GM18873 (cell line): ENCODE results near the gene KCTD1.

Source experiments
- ATAC-seq: cut with Tn5 transposase; IDR thresholded peaks from one replicate; pipeline ENCODE4 v1.9.1; 2021; ENCODE audit warnings: mild to moderate bottlenecking, moderate library complexity, moderate number of reproducible peaks; ENCODE audit not compliant: unreplicated experiment, low FRiP score

Gene KCTD1

DNA sequence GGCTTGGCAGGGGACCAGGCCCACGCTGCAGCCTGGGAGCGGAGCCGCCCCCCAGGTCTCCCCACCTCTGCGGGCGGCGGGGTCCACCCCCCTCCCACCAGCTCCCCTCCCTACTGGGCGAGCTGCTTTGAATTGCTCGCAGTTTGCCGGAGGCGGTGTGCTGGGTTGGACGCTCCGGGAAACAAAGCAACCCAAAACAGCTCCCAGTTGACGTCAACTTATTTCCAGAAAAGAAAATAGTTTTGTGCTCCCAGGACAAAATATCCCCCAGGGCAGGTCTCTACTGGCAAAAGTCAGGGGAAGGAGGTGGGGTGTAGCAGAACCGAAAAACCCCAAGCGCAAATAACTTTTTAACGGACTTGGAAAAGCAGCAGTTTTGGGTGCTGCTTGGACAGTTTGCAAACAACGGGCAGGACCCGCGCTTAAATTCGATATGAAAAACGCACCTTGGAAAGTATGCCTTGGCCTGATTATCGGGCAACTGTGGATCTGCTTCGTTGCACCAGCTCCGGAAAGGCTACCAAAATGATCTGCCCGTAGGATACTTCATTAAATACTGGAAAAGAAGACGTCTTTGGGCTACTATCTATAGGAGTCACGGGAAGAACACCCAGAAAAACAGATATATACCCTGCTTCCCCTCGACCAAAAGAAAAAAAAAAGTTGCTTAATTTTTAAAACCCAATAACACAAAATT, 2.8 kb upstream of the KCTD1 start:
- ATAC-seq, result no peak

DNA sequence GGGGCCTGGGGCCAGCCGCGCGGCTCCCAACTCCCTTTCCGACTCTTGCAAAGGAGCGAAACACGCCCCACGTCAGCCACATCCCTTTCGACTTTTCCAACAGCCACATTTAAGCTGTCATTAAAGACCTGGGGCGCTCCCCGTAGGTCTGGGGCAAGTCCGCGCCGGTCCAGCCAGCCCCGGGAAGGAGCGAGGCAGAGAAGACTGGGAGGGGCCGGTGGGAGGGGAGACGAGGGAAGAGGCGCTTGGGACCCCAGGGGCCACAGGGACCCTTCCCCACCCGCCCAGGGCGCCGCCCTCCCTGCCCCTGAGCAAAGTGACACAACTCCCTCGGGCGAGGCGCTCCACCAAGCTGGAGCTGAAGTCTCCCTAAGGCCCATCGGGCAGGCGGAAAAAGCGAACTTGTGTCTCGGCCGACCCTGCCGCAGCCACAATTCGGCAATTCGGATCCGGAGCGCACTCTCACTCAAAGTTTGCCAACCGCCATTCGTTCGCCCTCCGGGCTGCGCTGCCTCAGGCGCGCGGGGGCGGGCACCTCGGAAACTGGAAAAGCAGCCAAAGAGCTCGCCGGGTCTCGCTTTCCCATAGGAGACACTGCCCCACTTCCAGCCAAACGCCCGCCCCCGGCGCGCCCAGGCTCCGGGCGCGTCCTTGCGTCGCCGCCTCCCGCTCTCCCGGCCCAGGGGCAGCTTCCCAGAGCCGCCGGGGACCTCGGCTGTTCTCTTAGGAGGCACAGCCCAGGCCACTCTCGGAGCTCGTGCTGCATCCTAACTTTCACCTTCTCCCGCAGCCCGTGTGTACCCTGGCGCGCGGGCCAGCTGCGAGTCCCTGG, 1.1 kb upstream of the KCTD1 start:
- no peak for ATAC-seq

DNA sequence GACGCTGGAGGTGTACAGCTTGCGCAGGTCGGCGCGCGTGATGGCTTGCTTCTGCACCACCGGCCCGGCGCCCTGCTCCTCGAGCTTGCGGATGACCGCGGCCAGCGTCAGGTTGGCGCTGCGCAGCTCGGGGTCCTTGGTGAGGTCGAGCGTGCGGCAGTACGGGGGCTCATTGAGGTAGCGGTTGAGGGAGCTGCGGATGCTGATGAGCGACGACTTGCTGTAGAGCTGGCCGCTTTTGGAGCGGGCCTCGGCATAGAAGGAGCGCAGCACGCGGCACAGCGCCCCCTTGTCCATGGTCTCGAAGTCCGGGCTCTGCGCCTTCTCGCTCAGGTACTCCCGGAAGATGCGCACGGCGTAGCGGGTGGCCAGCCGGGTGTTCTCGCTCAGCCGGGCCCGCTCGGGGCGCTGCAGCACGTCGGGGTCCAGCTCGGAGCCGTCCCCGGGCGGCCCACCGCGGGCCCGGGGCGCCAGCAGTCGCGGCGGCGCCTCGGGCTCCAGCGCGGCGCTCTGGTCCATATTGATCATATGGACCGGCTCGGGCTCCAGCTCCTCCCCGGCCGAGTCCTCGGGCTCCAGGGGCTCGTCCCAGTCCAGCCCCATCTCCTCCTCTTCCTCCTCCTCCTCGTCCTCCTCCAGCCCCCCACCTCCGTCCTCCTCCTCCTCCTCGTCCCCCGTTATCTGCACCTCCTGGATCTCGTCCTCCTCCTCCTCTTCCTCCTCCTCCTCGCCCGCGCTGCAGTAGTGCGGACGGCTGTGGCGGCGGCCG, 523 bp downstream of the KCTD1 start:
- ATAC-seq, result no peak

DNA sequence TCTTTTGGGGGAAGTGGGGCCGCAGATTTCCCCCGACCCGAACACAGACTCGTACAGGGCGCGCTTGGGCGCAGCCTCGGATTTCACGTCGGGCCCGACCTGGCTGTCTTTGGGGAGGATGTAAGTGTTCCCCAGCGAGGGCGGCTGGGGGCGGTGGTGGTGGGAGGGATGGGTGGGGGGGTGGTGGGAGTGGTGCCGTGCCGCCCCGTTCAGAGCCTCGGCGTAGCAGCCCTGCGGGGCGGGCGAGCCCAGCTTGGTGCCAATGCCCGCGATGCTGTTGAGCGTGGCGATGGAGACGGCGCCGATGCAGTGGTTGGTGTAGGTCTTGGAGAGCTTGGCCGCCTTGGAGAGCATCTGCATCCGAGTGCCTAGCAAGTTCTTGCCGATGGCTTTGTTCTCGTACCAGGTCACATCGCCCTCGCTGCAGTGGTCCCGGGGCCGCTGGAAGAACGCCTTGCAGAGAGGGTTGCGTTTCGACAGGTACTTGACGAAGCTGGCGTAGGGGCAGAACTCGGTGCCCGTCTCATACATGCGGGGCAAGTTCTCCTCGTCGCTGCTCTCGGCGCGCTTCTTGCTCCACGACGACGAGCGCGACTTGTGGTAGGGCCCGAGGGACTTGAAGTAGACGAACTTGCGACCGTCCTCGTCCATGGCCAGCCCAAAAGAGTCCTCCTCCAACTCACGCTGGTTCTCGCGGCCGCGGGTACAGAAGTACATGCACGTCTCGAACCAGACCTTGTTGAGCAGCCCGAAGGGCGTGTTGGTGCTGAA, 1.3 kb downstream of the KCTD1 start:
- ATAC-seq, result no peak

DNA sequence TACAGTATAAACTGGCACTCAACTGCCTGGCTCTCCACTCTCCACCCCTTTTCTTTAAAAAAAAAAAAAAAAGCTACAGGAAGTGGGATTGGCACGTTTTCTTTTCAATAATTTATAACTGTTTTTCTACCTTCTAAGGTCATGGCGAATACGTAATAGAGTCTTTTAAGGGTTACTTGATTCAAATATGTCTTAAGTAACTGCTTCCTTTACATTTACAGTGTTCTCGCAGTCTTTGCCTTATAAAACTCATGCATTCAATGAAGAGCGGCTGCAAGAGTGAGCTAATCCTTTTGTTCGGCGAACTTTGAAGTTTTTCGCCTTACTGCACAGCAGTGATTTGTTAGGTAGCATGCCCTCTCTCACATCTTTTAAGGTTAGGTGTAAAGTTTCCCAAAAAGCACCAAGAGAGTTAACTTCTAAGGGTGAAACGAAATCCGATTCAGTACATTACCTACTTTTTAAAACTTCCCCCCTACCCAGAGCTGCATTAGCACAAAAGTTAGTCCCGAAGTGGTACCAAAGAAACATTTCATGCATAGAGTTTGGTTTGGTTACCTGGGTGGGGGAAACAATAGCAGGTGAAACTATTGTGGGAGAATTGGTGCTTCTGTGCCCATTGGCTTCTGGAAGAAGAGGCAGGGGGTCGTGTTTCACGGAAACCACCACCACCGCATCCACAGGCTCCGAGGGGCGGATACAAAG, 2.0 kb downstream of the KCTD1 start:
- ATAC-seq, result no peak

- no peak for ATAC-seq
These were observed 2.8 kb downstream of the KCTD1 start for GRCh38 chr18:26545335-26546123.

DNA sequence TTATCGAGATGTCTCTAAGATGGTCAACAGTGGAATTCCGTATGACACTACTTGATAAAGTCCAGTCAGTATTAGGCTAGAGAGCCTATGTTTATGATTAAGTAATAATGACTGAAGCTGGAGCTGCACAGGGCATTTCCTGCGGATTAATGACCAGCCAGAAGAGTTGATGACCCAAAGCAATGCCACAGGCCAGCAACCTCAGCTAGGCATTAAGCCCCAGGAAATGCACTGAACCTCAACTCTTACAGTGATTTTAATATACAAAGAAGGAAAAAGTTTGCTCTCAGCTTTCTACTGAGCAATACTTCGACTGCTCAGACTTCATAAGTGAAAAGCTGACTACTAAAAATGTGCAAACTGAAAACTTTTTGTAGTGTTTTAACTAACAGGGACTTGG, 3.9 kb downstream of the KCTD1 start:
- ATAC-seq, result no peak

DNA sequence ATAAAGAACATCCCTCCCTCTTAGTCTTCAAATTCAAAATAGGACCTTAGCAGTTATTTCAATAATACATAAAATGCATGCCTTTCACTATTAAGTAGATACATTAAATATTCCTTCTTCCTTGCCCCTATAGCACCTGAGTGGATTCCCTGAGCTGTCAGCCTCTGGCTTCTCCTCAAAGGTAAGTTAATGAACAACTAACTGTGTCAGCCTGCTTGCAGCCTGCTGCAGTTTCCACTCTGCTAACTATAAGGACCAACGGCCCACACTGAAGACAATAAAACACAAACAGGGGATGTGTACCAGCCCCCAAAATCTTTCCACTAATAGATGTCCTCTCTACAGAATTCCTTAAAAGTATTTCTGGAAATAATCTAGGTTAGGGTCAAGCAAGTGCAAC, 5.0 kb downstream of the KCTD1 start:
- ATAC-seq, result no peak

- ATAC-seq, result no peak
These were observed 8.2 kb downstream of the KCTD1 start for GRCh38 chr18:26540043-26540628.

DNA sequence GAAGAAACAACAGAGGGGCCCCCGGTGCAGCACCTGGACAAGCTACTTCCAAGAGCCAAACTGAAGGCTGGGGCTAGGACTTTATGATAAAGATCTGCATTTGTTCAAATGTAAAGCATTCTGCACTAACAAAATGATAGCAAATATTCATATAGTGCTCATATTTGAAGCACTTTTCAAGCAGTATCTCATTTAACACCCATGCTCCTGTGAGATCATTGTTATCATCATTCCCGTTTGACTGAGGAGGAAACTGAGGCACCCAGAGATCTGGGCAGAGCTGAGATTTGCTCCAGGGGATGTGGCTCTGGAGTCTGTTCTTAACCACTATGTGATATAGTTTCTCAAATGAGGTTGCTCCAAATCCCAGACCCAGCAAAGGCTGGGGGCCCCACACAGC, 9.8 kb downstream of the KCTD1 start:
- no peak for ATAC-seq

- no peak for ATAC-seq
These were observed 11.7 kb downstream of the KCTD1 start for GRCh38 chr18:26536664-26537063.

DNA sequence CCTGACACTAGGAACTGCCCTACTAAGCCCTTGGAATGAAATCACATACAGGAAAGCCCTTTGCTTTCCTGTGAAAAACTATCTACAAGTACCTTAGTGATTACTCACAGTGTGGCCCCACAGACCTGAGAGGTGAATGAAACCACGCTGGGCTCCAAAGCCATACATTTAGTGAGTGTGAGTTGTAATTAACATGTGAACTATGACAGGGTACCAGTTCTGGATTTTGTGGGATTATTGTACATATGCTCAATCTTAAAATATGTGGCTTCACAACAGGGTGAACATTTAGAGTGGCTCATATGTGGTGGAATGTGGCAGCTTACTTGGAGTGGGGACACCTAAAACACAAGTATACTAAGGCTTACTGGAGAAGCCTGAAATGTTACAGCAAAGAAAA, 12.3 kb downstream of the KCTD1 start:
- ATAC-seq, result no peak

- ATAC-seq, result no peak
These were observed 12.7 kb downstream of the KCTD1 start for GRCh38 chr18:26535630-26536029.

DNA sequence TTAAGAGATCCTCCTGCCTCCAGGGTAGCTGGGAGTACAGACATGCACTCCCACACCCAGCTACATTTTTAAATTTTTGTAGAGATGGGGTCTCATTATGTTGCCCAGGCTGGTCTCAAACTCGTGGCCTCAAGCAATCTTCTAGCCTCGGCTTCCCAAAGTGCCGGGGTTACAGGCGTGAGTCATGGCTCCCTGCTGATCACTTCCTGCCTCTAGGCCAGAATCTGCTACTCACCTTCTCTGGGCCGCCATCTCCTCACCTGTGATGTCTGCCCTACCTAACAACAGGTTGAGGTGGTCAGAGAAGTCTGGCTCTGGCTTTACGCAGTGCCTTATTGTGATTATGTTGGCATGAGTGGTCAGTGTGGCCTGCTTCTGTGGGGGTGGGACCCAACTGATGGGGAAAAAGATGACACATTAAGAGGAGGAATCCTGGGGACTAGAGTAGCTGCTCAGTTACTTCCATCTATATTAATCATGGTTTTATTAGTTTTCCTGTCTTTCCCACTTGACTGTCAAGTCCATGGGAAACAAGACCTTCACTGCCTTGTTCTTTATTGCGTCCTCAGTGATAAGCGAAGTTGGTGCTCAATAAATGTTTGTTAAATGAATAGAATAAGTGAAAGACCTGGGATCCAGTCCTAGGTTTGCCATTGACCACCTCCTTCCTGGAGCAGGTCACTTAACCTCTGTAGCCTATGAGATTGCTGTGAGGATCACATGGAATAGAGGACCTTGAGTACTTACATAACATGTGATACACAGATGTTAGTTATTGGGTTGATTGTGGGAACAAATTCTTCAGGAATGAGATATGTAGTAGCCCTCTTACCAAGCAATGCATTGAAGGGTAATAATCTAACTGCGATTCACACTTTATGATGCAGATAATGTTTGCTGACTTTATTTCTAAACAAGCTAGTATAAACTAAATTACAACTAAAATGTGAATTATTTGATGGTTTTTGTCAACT, 15.7 kb downstream of the KCTD1 start:
- no peak for ATAC-seq

DNA sequence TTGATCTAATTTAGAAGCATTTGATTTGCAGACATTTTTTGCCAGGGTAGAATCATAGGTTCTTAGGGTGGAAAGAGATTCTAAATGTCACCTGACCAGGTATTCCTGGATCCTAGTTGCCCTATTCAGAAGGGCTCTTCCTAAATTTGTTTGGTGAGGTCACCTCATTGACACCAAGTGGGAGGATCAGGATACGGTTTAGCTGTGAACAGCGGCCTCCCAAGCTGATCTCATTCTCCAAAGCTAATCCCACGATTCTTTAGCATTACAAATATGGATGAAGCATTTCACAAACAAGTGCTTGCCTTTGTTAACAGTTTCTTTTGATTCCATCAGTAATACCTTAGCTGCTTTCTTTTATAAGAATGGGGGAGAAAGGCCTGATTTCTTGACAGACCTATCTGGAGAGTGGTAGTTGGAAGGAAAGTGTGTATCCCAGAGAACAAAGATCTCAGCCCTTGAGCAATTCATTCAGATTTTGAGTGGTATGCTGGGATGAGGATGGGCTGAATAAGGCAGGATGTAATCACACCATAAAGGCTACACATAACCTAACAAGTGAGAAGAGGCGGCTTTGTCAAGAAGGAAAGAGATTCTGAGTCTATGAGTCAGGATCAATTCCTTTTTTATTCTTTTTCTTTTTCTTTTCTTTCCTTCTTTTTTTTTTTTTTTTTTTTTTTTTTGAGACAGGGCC, 16.6 kb downstream of the KCTD1 start:
- ATAC-seq, result no peak

DNA sequence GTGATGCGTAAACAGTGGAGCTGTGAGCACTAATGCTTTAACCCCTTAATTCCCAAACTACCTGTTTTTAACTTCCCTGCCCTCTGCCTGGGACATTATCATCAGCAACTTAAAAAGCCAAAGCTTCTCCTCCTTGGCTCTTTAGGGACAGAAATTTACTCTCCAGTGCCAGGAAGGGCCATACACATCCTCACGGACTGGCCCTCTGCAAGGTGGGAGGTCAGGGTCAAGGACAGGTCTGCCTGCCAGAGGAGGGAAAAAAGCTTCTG, 21.5 kb downstream of the KCTD1 start:
- ATAC-seq, result no peak
